Stimulated activated CD8-positive, alpha-beta memory T cell treated with anti-CD3 and anti-CD28 coated beads, Interleukin-15, amount 100 ng/mL, for 4 hours (primary cell): ENCODE measurements around the gene MAL.

Experiments used
- DNase-seq, 2 donors: peaks; one replicate each; pipeline ENCODE4 v3.0.0-alpha.2; 2020; ENCODE audit warnings: low read depth in 2 of 2

MAL gene

DNA sequence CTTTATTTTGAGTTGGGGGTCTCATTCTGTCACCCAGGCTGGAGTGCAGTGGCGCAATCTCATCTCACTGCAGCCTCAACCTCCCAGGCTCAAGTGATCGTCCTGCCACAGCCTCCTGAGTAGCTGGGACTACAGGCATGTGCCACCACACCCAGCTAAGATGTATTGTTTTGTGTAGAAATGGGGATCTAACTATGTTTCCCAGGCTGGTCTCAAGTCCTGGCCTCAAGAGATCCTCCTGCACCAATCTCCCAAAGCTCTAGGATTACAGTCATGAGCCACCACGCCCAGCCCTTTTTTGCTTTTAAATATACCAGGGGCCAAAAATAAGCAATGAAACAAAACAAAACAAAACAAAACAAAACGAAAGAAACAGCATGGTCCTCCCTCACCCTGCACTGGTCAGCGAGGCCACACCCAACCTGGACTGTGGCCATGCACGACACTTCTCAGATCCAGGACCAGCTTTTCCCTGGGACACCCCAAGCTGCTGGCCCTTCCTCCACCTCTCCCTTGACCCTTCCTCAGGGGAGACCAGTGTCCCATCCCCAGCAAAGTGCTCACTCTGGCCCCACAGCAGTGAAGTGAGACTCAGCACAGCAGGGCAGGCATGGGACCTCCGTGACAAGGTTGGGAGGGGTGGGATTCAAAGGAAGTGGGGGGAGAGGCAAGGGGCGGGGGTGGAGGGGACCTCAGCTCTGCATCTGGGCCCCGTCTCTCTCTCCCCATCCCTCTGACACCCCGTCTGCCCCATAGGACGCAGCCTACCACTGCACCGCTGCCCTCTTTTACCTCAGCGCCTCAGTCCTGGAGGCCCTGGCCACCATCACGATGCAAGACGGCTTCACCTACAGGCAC is 23.5 kb downstream of the MAL start:
- DNase-seq, result no peak

DNA sequence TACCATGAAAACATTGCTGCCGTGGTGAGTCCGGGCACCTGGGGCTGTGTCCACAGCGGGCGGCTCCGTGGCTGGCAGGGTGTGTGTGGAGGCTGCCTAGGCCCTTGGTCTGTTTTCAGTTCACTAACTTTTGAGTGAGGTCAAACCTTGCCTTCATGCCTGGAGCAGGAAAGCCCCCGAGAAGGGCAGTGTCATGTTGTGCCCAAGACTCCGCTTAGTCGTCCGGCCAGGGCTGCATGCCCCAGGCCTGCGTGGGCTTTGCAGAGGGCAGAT is 24.1 kb downstream of the MAL start:
- DNase-seq, result no peak

DNA sequence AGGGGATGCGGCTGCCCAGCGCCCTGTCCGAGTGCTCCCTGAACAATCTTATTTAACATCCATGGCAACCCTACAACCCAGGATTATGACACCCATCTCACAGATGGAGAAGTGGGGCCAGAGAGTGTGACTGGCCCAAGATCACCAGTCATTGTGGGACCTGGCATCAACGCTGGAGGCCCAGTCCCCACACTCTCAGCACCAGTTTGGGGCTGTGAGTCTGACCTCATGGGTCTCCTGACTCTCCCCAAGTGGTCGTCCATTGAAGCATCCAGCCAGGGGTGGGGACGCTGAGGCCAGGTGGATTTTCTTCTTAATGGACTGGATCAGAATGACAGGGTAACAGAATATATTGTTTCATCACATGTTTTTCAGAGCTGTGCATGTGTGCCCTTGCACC is 24.5 kb downstream of the MAL start:
- no peak for DNase-seq

DNA sequence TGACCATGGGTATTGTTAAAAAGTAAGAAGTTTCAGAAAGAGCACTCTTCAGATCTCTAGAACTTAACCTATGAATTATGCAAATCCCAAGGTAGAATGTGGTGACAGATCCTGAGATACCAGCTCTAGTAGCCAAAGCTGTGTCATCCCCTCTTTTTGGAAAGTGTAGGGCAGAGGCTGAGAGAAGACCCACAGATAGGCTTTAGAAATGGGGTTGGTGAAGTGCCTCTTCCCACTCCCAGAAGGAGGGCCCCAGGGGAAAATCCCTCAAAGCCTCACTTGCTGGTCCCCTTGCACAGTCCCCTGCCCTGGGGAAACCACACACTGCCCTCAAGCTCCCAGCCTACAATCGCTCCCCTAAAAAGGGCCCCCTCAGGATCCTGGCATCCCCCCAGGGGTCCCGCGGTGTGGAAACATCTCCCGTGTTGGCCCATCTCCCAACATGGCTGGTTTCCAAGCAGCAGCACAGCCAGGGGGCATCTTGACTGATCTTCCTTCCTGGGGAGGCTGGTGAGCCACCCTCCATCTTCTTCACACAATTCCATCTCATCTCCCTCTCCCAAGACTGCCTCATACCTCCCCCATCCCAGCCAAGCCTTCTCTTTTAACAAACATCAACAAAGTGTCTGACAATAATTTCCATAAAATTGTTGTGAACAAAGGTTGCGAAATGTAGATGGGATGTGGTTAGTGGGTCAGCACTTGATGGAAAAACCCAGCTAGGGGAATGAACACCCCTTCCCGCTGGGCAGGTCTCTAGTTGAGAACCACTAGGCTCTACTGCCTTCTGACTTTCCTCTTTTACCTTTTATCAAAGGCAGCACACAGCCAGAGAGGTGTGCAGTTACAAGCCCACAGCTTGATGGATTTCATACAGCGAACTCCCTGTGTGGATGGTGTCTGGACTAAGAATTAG is 25.1 kb downstream of the MAL start:
- DNase-seq, result no peak

DNA sequence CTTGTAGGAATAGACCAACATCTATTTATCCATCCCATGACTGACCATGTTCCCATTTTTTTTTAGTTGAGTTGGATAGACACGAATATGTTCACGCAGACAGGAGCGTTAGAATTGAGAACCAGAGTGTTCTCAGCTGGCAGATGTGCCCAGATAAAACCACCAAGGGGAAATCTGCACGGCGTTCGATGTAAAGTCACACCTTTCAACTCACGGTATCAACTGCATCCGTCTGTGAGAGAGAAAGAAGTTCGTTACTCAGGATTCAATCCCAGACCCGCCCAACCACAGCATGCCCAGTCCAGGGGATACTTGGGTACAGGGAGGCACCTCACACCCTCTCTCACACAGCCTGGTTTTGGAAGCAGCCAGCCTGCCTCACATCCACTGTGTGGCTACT is 26.1 kb downstream of the MAL start:
- DNase-seq, result no peak

- no peak for DNase-seq
Measured at GRCh38 chr2:95052307-95052706, 26.8 kb downstream of the MAL start.

- DNase-seq, result no peak
Measured at GRCh38 chr2:95052804-95053479, 27.4 kb downstream of the MAL start.

GRCh38 chr2:95053543-95053942 is 28.0 kb downstream of the MAL start:
- no peak for DNase-seq

DNA sequence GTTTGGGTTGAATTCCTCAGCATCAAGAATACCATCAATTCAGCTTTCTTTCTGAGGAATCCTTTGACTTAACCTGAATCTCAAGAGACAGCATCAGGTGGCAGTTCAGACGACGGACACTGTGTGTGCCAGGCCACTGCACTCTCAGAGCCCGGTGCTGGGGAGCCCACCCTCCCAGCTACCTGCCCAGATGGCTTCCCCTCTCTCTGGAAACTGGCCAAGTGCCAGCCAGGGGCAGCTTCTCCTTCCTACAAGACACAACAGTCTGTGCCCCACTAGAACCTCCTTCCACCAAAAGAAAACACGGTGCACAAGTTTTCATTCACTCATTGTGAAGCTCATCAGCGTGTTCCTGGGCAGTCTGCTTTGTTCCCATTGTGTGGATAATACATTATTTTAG is 28.5 kb downstream of the MAL start:
- DNase-seq, result no peak

GRCh38 chr2:95055262-95055661 is 29.8 kb downstream of the MAL start:
- no peak for DNase-seq

GRCh38 chr2:95056044-95056443 is 30.5 kb downstream of the MAL start:
- DNase-seq, result no peak

DNA sequence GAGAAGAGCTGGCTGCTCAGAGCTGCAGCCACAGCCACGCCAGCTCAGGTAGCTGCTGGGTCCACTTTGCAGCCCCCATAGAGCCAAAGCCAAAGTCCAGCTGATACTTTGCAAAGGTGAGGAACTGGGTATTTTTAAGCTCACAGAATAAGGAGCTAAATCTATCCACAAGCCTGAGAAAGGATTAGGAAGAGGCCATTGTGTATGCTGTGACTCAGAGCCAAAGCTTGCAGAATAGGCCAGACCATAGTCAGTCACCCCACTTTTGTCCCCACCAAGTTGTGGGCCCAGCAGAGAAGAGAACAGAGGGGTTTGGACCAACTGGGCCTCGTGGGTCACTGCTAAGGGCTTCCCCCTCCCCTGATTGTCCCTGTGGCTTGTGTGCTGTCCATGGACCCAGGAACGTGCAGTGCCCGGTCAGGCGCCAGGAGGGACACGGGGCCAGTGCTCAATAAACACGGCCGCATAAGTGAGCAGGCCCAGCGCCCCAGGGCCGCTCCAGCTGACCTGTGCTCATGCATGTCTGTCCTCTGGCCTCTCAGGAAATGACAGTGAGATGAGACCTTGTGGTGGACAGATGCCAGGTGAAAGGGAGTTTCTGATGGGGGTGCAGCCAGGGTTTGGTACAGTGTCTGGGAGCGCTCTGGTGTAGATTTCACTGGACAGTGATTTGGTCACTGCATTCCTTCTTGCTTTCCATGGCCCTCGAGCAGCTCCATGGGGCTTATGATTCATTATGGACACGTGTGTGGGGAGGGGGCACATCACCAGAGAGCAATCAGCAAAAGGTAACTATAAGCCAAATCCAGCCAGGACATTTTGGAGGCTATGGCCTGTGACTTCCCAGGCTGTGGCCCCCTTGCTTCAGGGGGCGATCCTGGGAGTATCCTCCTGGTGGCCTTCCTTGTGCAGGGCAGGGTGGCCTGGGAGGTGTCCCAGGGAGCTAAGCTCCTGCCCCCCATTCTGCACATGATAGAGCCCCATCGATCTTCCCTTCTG is 31.3 kb downstream of the MAL start:
- no peak for DNase-seq

- DNase-seq, result no peak
Measured at GRCh38 chr2:95057535-95058370, 32.2 kb downstream of the MAL start.

GRCh38 chr2:95058466-95058988 is 33.0 kb downstream of the MAL start:
- no peak for DNase-seq

GRCh38 chr2:95058989-95059641 is 33.6 kb downstream of the MAL start:
- DNase-seq, result no peak

GRCh38 chr2:95059656-95060370 is 34.3 kb downstream of the MAL start:
- no peak for DNase-seq

DNA sequence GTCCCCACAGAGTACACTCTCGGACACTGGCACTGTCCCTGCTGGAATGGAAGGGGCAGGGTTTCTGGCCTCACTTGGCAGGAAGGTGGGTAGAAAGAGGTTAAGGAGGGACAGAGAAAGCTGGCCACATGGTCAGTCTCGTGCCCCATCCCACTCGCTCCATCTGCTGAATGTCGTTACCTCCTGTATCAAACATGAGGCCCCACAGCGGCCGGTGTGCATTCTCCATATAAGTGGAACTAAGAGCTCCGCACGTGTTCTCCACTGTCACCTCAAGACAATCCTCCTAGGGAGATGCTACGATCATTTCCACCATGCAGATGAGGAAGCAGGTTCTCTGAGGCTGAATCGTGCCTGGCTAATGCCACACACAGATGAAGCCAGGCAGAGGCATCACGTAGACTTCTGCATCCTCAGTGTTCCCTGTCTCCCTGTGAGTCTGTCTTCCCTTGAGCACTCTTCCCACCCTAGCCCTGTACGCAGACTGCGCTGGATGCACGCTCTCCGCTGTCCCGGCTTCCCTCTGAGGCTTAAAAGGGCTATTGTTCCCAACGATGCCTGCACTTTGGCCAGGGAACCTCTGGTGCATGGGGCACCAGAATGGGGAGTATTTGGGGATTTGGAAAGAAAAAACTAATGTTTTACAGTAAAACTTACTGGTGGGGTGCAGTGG is 35.1 kb downstream of the MAL start:
- no peak for DNase-seq

GRCh38 chr2:95061119-95061512 is 35.6 kb downstream of the MAL start:
- no peak for DNase-seq
